Rectal smooth muscle tissue (tissue), 1 donor: ENCODE data around the gene GUSB.
"Not testable (repeated sequence)": the region's sequence is repeated elsewhere in the genome, so short reads cannot be mapped to it uniquely, and the experiment has no call there.

Source experiments
- H3K27ac ChIP-seq: one replicate; pipeline ENCODE4 v1.7.0; 2013; ENCODE audit warnings: low read depth, low read length, inconsistent platforms
- H3K27me3 ChIP-seq: one replicate; pipeline ENCODE4 v1.7.0; 2013; ENCODE audit warnings: low read length; ENCODE audit not compliant: control insufficient read depth, insufficient read depth
- H3K36me3 ChIP-seq: one replicate; pipeline ENCODE4 v1.7.0; 2013; ENCODE audit warnings: low read length; ENCODE audit not compliant: control insufficient read depth, insufficient read depth
- H3K4me1 ChIP-seq: one replicate; pipeline ENCODE4 v1.7.0; 2013; ENCODE audit warnings: low read length; ENCODE audit not compliant: control insufficient read depth, insufficient read depth
- H3K4me3 ChIP-seq: one replicate; pipeline ENCODE4 v1.7.0; 2013; ENCODE audit warnings: low read length
- H3K9ac ChIP-seq: one replicate; pipeline ENCODE4 v1.7.0; 2013; ENCODE audit warnings: low read length

Gene GUSB

GRCh38 chr7:65981965-65982792 is at the start of gene GUSB:
TSS of gene GUSB (minus strand) at chr7:65982213. CDS start at chr7:65982183, 30 bp downstream.
- Histone ChIP-seq H3K36me3 (peaks cover 5% of the 10 kb centered on the region), H3K27me3 (no peaks in the 10 kb centered on the region), H3K4me3 (peak within 1 kb of the TSS; percentile 84), H3K4me1 (peaks cover 11% of the 10 kb centered on the region), H3K9ac (peak within 1 kb of the TSS; percentile 91), H3K27ac (peak within 1 kb of the TSS; percentile 84)

DNA sequence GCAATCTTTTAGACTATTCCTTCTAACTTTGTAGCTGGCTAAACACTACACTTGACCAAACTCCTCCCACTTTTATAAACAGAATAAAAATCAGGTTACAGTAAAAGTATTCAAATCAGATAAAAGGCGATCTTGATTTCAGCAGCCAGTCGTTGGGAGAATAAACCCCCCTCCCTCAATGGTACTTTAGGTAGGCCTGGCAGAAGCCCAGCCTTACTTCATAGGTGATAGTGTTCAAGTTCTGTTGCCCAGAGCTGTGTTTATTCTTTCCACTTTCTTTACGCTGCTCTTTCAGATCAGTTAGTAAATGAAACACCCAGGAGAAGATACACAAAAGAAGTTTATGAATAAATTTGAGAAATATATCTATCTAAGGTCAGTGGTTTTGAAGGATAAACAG is 46.3 kb upstream of the GUSB start:
- H3K27me3 ChIP-seq, H3K4me1 ChIP-seq, H3K4me3 ChIP-seq, H3K36me3 ChIP-seq, H3K9ac ChIP-seq, H3K27ac ChIP-seq: not testable (repeated sequence)

DNA sequence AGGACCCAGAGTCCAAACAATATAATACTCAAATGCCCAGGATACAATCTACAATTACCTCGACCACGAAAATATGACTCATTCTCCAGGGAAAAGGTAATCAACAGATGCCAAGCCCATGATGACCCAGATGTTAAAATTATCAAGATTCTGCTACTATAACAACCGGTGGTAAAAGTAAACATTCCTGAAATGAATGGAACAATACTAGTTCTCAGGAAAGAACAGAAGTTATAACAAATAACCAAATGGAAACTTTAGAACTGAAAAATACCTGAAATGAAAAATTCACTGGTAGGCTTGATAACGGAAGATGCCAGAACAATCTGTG is 34.1 kb upstream of the GUSB start:
- H3K4me3 ChIP-seq: no peak overlapping the region
- no peaks in the 10 kb centered on the region for H3K4me1 ChIP-seq
- H3K36me3 ChIP-seq: no peaks in the 10 kb centered on the region
- H3K9ac ChIP-seq: no peak overlapping the region
- no peak overlapping the region for H3K27ac ChIP-seq
- no peaks in the 10 kb centered on the region for H3K27me3 ChIP-seq

- H3K9ac ChIP-seq: no peak overlapping the region
- H3K27ac ChIP-seq: no peak overlapping the region
- no peaks in the 10 kb centered on the region for H3K4me1 ChIP-seq
- no peaks in the 10 kb centered on the region for H3K36me3 ChIP-seq
- no peak overlapping the region for H3K4me3 ChIP-seq
- no peaks in the 10 kb centered on the region for H3K27me3 ChIP-seq
Measured at GRCh38 chr7:66015440-66016130, 33.6 kb upstream of the GUSB start.

GRCh38 chr7:66013938-66014337 is 31.9 kb upstream of the GUSB start:
- Histone ChIP-seq H3K4me1 (no peaks in the 10 kb centered on the region), H3K27me3 (no peaks in the 10 kb centered on the region), H3K4me3 (no peak overlapping the region), H3K27ac (no peak overlapping the region), H3K9ac (no peak overlapping the region), H3K36me3 (no peaks in the 10 kb centered on the region)

DNA sequence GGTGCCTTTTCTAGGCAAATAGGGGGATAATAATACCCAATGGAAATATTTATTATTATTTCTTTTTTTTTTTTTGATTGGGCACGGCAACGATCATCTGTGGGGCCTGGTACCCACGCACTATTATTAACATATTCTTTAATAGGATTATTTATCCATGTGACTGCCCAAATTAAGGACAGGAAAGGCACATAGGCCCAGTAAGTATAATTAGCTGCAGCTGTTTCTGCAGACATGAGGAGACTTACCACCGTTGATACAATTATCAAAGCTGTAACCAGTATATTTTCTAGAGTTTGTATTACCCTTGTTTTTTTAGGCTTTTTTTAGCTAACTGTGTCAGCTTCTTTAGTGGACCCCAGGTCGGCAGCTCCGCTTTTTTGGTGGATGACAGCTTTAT is 25.2 kb upstream of the GUSB start:
- Histone ChIP-seq H3K9ac (no peak overlapping the region), H3K36me3 (no peaks in the 10 kb centered on the region), H3K27ac (no peak overlapping the region), H3K27me3 (no peaks in the 10 kb centered on the region), H3K4me1 (no peaks in the 10 kb centered on the region), H3K4me3 (no peak overlapping the region)

DNA sequence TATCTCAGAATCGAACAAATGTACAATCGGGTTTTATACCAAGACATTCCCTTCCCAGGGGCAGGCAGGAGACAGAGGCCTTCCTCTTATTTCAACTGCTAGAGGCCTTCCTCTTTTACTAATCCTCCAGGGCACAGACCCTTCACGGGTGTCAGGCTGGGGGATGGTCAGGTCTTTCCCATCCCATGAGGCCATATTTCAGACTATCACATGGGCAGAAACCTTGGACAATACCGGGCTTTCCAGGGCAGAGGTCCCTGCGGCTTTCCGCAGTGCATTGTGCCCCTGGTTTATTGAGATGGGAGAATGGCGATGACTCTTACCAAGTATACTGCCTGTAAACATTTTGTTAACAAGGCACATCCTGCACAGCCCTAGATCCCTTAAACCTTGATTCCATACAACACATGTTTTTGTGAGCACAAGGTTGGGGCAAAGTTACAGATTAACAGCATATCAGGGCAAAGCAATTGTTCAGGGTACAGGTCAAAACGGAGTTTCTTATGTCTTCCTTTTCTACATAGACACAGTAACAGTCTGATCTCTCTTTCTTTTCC is 23.2 kb upstream of the GUSB start:
- not testable (repeated sequence) for H3K36me3 ChIP-seq, H3K4me3 ChIP-seq, H3K4me1 ChIP-seq, H3K27ac ChIP-seq, H3K9ac ChIP-seq, H3K27me3 ChIP-seq

GRCh38 chr7:66000823-66001417 is 18.9 kb upstream of the GUSB start:
- not testable (repeated sequence) for H3K36me3 ChIP-seq, H3K4me3 ChIP-seq, H3K27me3 ChIP-seq, H3K9ac ChIP-seq, H3K4me1 ChIP-seq, H3K27ac ChIP-seq

- H3K36me3 ChIP-seq, H3K4me1 ChIP-seq, H3K4me3 ChIP-seq, H3K9ac ChIP-seq, H3K27ac ChIP-seq, H3K27me3 ChIP-seq: not testable (repeated sequence)
Measured at GRCh38 chr7:65994984-65995383, 13.0 kb upstream of the GUSB start.

DNA sequence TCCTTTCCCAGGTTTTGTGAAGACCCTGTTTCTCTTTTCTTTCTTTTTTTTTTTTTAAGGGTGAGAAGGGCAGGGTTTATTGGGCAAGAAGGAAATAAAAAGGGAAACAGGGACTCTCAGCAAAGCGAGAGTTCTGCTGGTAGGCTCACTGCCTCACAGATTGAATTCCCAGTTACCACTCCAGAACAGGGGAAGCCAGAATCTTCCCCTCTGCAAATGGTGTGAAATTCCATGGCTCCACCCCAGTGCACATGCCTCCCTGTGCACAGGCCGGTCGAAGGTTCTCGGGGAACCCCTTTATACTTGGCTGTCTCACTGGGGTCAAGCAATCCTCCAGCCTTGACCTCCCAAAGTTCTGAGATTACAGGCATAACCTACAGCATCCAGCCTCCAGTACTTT is 10.5 kb upstream of the GUSB start:
- Histone ChIP-seq H3K27ac (no peak overlapping the region), H3K4me1 (no peaks in the 10 kb centered on the region), H3K9ac (no peak overlapping the region), H3K36me3 (no peaks in the 10 kb centered on the region), H3K27me3 (no peaks in the 10 kb centered on the region), H3K4me3 (no peak overlapping the region)

GRCh38 chr7:65991829-65992228 is 9.8 kb upstream of the GUSB start:
- not testable (repeated sequence) for H3K4me3 ChIP-seq, H3K4me1 ChIP-seq, H3K9ac ChIP-seq, H3K36me3 ChIP-seq, H3K27me3 ChIP-seq, H3K27ac ChIP-seq

DNA sequence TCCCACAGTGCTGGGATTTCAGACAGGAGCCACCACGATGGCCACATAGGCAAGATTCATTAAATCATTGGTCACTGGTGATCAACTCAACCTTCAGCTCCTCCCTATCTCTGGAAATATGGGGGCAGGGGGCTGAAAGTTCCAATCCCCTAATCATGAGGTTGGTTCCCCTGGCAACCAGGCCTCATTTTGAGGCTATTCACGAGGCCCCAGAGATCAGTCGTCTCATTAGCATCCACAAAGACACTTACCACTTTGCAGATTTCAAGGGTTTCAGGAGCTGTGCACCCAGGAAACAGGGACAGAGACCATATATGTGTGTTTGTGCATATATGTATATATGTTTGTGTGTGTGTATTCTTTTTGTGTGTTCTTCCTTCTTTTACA is 7.7 kb upstream of the GUSB start:
- no peaks in the 10 kb centered on the region for H3K36me3 ChIP-seq
- no peak overlapping the region for H3K9ac ChIP-seq
- H3K27me3 ChIP-seq: no peaks in the 10 kb centered on the region
- H3K4me3 ChIP-seq: no peak overlapping the region
- no peaks in the 10 kb centered on the region for H3K4me1 ChIP-seq
- H3K27ac ChIP-seq: no peak overlapping the region
